Caco-2 (cell line): Measurements from ENCODE around the gene LRRC10B. TPM values are rescaled to one million over a fixed set of nuclear protein-coding genes. Genes with fewer than 3 reads are reported as not detected.

Source experiments
- BruUV-seq: library from RNA; stranded (reverse); fragments of 400-500 nt; replicated peaks from 2 replicates; lab custom pipeline; 2021; lab: Mats Ljungman, UMichigan
- CTCF ChIA-PET: fragments of 300-600 bp; sonication (Branson Sonifier 250); formaldehyde crosslinking; loops from one replicate; lab custom pipeline; 2022; ENCODE audit warnings: antibody characterized with exemption; lab: Charles Lee
- POLR2A ChIA-PET: fragments of 300-600 bp; sonication (Branson Sonifier 250); formaldehyde crosslinking; loops from one replicate; lab custom pipeline; 2022; ENCODE audit warnings: antibody characterized with exemption; lab: Charles Lee
- DNase-seq, 2 experiments: peaks; one replicate each; pipeline versions ENCODE4 v3.0.0 to v3.0.0-alpha.2; 2020 to 2022
- H3K27me3 ChIP-seq: replicated peaks from 2 replicates; pipeline ENCODE4 v1.6.0; 2011; ENCODE audit warnings: low read length; ENCODE audit not compliant: control insufficient read depth, insufficient read depth
- H3K36me3 ChIP-seq: 2 replicates; pipeline ENCODE4 v1.5.1; 2011; ENCODE audit warnings: low read length; ENCODE audit not compliant: control insufficient read depth, insufficient read depth
- H3K4me1 ChIP-seq: fragments of 250-450 bp; sonication (Bioruptor Pico); 2 replicates; pipeline ENCODE4 v1.5.1; 2020; ENCODE audit warnings: mild to moderate bottlenecking
- H3K4me3 ChIP-seq: 2 replicates; pipeline ENCODE4 v1.5.1; 2011; ENCODE audit warnings: low read depth, mild to moderate bottlenecking, control low read depth, low read length
- H3K9me3 ChIP-seq: fragments of 250-450 bp; sonication (Bioruptor Pico); 2 replicates; pipeline ENCODE4 v1.5.1; 2020; ENCODE audit warnings: mild to moderate bottlenecking, moderate library complexity
- H3K27ac Mint-ChIP-seq: one replicate; pipeline ENCODE4 v1.8.0; 2022; ENCODE audit warnings: mixed read lengths; ENCODE audit not compliant: unreplicated experiment
- H3K27me3 Mint-ChIP-seq: one replicate; pipeline ENCODE4 v1.8.0; 2022; ENCODE audit warnings: mixed read lengths; ENCODE audit not compliant: insufficient read depth, unreplicated experiment
- H3K36me3 Mint-ChIP-seq: one replicate; pipeline ENCODE4 v1.8.0; 2022; ENCODE audit warnings: mild to moderate bottlenecking, mixed read lengths; ENCODE audit not compliant: insufficient read depth, unreplicated experiment
- H3K4me1 Mint-ChIP-seq: one replicate; pipeline ENCODE4 v1.8.0; 2022; ENCODE audit warnings: low read depth, mixed read lengths; ENCODE audit not compliant: unreplicated experiment
- H3K4me3 Mint-ChIP-seq: one replicate; pipeline ENCODE4 v1.8.0; 2022; ENCODE audit warnings: mild to moderate bottlenecking, moderate library complexity, mixed read lengths; ENCODE audit not compliant: unreplicated experiment
- H3K9me3 Mint-ChIP-seq: one replicate; pipeline ENCODE4 v1.8.0; 2022; ENCODE audit warnings: mixed read lengths; ENCODE audit not compliant: unreplicated experiment
- intact Hi-C: fragments of 100-400 bp; cut with micrococcal nuclease; formaldehyde crosslinking; loops from one replicate; pipeline ENCODE4 v1.10.0; 2022; ENCODE audit not compliant: unreplicated experiment
- total RNA-seq: library from RNA; stranded (reverse); gene quantifications from 2 replicates; pipeline ENCODE4 v1.2.3, GENCODE V29; 2022
- TF ChIP-seq, protein P1 (sequence below), 2 experiments: fragments of 200-600 bp in 1 of 2; IDR thresholded peaks; 1 replicate in 1 of 2; 2 replicates in 1 of 2; pipeline versions ENCODE4 v1.5.1 to v1.8.0; 2011 to 2022; ENCODE audit warnings: antibody characterized with exemption in 1 of 2, control low read depth in 1 of 2, inconsistent platforms in 1 of 2, low read depth in 1 of 2, low read length in 1 of 2, mild to moderate bottlenecking in 1 of 2, moderate library complexity in 1 of 2; ENCODE audit not compliant: insufficient read depth in 1 of 2, severe bottlenecking in 1 of 2, unreplicated experiment in 1 of 2

Gene LRRC10B
- total RNA-seq, 1 experiment from 2014 or later: 0.34 TPM

DNA sequence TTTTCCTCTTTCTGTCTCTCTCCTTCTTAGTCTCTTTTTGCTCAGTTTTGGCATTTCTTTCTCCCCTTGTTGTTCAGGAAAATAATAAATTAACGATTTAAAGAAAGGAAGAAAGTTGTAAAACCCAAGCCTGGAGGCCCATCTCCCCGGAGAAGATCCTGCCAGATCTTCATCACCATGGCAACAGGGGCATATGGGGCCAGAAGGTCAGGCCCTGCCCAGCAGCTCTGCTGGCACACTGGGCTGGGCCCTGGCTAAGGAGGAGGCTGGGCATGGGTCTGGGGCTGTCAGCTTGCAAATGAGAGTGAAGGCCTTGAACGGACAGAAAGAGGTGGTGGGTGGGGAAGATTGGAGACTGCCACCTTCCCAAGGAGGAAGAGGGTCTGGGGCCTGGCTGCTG, 2.8 kb downstream of the LRRC10B start:
- Histone ChIP-seq H3K36me3 (no peaks in the 10 kb centered on the region), H3K9me3 (no peaks in the 10 kb centered on the region), H3K4me1 (peaks cover 38% of the 10 kb centered on the region), H3K27me3 (no peaks in the 10 kb centered on the region), H3K4me3 (no peak overlapping the region)
- ChIA-PET CTCF (interaction anchor here (1.3 kb wide), 1 partner anchor 10 kb away, joined by 4 read pairs; no protein-coding TSS in a partner anchor), POLR2A (no interaction called here)
- BruUV-seq: no TSS peak
- TF ChIP-seq, protein P1, sequence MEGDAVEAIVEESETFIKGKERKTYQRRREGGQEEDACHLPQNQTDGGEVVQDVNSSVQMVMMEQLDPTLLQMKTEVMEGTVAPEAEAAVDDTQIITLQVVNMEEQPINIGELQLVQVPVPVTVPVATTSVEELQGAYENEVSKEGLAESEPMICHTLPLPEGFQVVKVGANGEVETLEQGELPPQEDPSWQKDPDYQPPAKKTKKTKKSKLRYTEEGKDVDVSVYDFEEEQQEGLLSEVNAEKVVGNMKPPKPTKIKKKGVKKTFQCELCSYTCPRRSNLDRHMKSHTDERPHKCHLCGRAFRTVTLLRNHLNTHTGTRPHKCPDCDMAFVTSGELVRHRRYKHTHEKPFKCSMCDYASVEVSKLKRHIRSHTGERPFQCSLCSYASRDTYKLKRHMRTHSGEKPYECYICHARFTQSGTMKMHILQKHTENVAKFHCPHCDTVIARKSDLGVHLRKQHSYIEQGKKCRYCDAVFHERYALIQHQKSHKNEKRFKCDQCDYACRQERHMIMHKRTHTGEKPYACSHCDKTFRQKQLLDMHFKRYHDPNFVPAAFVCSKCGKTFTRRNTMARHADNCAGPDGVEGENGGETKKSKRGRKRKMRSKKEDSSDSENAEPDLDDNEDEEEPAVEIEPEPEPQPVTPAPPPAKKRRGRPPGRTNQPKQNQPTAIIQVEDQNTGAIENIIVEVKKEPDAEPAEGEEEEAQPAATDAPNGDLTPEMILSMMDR (IDR thresholded peaks at IDR 0.05; ENCODE audit: insufficient read depth in 1 of 2, low read depth in 1 of 2, low read length in 1 of 2, severe bottlenecking in 1 of 2, unreplicated experiment in 1 of 2): no peak
- no peak for DNase-seq
- no peak overlapping the region for H3K27ac Mint-ChIP-seq
- H3K4me1 Mint-ChIP-seq: peaks cover 29% of the 10 kb centered on the region
- H3K9me3 Mint-ChIP-seq: no peaks in the 10 kb centered on the region
- no peak overlapping the region for H3K4me3 Mint-ChIP-seq
- intact Hi-C loops: no loop called here
- peaks cover 5% of the 10 kb centered on the region for H3K27me3 Mint-ChIP-seq
- H3K36me3 Mint-ChIP-seq: peaks cover 6% of the 10 kb centered on the region

DNA sequence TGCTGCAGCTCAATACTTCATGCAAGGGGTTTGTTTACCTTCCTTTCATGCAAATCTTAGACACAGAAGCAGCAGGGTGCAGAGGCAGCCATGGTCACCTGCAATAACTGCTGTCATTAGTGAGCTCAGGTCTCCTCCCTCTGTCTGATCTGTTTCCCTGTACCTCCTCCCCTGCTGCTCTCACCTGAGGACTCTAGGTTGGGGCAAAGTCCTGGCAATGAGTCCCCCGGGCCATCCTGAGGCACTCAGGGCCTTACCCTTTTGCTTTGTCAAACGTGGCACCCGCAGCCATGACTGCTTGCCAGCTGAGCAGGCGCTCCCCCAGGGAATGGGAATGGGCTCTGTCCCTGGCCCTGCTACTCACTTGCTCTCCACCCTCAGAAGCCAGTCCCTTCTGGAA, 3.9 kb downstream of the LRRC10B start:
- peaks cover 29% of the 10 kb centered on the region for H3K4me1 Mint-ChIP-seq
- intact Hi-C loops: no loop called here
- BruUV-seq: no TSS peak
- H3K4me3 ChIP-seq: no peak overlapping the region
- no peak overlapping the region for H3K4me3 Mint-ChIP-seq
- no peaks in the 10 kb centered on the region for H3K27me3 ChIP-seq
- H3K36me3 Mint-ChIP-seq: peaks cover 6% of the 10 kb centered on the region
- H3K36me3 ChIP-seq: no peaks in the 10 kb centered on the region
- H3K9me3 ChIP-seq: no peaks in the 10 kb centered on the region
- ChIA-PET CTCF (interaction anchor here (0.6 to 1.3 kb wide), 4 partner anchors 9 to 65 kb away, joined by 3 to 6 read pairs (median 4); no protein-coding TSS in a partner anchor), POLR2A (interaction anchor here (0.6 kb wide), 1 partner anchor 1065 kb away, joined by 3 read pairs; no protein-coding TSS in a partner anchor)
- TF ChIP-seq, protein P1 (IDR thresholded peaks at IDR 0.05; ENCODE audit: insufficient read depth in 1 of 2, low read depth in 1 of 2, low read length in 1 of 2, severe bottlenecking in 1 of 2, unreplicated experiment in 1 of 2): no peak
- peaks cover 4% of the 10 kb centered on the region for H3K27me3 Mint-ChIP-seq
- H3K27ac Mint-ChIP-seq: no peak overlapping the region
- no peaks in the 10 kb centered on the region for H3K9me3 Mint-ChIP-seq
- no peak for DNase-seq
- H3K4me1 ChIP-seq: peaks cover 37% of the 10 kb centered on the region

- Histone ChIP-seq H3K9me3 (no peaks in the 10 kb centered on the region), H3K27me3 (no peaks in the 10 kb centered on the region), H3K4me1 (peaks cover 29% of the 10 kb centered on the region), H3K36me3 (no peaks in the 10 kb centered on the region), H3K4me3 (no peak overlapping the region)
- intact Hi-C loops: no loop called here
- no TSS peak for BruUV-seq
- H3K9me3 Mint-ChIP-seq: no peaks in the 10 kb centered on the region
- H3K36me3 Mint-ChIP-seq: no peaks in the 10 kb centered on the region
- peak; percentile 49 to 79 for DNase-seq
- no peaks in the 10 kb centered on the region for H3K27me3 Mint-ChIP-seq
- peak overlapping the region; percentile 63 for H3K27ac Mint-ChIP-seq
- TF ChIP-seq, protein P1 (IDR thresholded peaks at IDR 0.05; ENCODE audit: insufficient read depth in 1 of 2, low read depth in 1 of 2, low read length in 1 of 2, severe bottlenecking in 1 of 2, unreplicated experiment in 1 of 2): no peak
- peak overlapping the region; percentile 42 for H3K4me3 Mint-ChIP-seq
- POLR2A ChIA-PET: interaction anchor here (0.5 kb wide), 1 partner anchor 165 kb away, joined by 6 read pairs; no protein-coding TSS in a partner anchor
- H3K4me1 Mint-ChIP-seq: peaks cover 23% of the 10 kb centered on the region
- CTCF ChIA-PET: interaction anchor here (1.2 to 1.9 kb wide), 3 partner anchors 19 to 125 kb away, joined by 4 to 7 read pairs (median 4); no protein-coding TSS in a partner anchor
Observed at GRCh38 chr11:61513143-61513765, 4.7 kb downstream of the LRRC10B start.
